NCI-H1436 (cell line): ENCODE data around the gene CENPM.

Experiments used
- DNase-seq: peaks from one replicate; lab custom pipeline; 2025; lab: John Stamatoyannopoulos, UW

CENPM gene

GRCh38 chr22:41913842-41914534 lies 33.0 kb downstream of the CENPM start:
- DNase-seq = no peak

- no peak for DNase-seq
Observed at GRCh38 chr22:41913040-41913719, 33.8 kb downstream of the CENPM start.

- no peak for DNase-seq
Observed at GRCh38 chr22:41912338-41913039, 34.5 kb downstream of the CENPM start.

GRCh38 chr22:41911001-41911611 lies 35.8 kb downstream of the CENPM start:
- no peak for DNase-seq

- DNase-seq = no peak
Observed at GRCh38 chr22:41910050-41911000, 36.6 kb downstream of the CENPM start.

- no peak for DNase-seq
Observed at GRCh38 chr22:41909310-41910049, 37.5 kb downstream of the CENPM start.

DNA sequence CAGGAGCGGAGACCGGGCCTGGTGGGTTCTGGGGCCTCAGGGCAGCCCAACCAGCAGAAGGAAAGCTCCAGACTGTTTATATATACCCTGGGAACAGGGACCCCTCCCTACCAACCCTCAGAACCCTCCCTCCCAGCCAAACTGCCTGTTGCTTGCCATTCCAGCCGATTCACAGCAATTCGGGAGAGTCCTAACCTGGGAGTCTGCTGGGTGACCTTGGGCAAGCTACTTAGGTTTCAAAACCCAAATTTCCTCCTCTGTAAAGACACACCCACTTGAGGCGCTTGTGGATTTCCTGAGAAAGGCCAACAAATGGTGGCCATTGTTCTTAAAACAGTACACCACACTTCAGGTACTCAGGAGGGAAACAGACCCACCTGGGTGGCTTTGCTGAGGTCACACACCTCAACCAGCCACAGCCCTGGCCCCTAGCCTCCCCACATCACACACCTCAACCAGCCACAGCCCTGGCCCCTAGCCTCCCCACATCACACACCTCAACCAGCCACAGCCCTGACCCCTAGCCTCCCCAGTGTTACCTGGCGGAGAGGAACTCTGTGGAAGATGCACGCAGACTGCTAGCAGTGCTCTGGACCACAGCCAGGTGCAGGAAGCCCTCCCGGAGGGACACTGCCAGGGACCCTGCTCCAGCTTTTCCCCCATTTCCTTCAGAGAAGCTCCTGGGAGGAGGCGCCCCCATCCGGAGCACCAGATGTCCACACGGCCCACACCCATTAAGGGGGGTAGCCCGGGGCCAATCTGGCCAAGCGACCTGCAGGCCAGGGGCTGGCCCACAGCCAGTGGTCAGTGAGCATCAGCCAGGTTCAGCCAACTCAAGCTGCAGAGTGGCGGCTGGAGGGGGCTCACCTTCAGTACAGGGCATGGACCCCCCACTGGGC lies 38.3 kb downstream of the CENPM start:
- DNase-seq = no peak

DNA sequence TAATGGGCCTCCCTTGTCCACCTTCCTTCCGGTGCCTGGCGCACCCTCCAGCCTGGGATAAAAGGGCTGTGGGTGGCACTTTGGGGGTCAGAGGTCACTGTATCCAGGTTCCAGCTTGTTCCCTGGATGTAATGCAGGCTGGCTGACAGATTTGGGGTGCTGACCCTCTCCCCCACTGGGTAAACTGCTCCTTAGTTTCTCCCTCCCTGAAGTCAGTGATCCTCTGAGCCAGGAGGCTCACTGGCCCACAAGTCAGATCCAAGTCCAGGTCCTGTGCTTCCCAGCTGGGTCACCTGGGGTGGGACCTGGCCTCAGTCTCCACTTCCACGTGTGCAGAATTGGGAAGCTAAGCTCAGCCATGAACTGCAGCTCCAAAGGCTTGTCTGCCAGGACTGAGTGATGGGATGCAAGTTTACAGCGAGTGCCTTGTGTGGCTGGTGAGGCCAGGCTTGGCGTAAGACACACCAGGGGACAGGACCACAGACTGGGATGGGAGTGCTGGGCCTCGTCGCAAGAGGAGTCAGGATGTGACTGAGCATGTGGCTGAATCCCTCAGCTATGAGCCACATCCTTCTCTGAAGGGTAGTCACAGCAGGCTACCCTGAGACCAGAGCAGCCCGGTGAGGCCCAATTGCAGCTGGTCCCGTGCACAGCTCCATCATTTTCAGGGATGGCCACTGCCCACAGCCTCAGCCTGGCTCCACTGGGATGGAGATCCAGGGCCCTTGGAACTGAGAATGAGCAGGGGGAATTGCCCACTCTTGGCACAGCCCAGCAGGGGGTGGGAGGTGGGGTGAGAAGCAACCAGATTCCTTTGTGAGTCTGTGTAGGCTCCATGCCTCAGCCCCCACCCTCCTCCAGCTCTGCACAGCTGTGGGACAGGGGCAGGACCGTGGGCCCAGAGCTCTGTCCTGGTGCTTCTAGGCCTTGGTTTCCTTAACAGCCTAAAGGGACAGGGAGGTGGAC lies 39.2 kb downstream of the CENPM start:
- no peak for DNase-seq

DNA sequence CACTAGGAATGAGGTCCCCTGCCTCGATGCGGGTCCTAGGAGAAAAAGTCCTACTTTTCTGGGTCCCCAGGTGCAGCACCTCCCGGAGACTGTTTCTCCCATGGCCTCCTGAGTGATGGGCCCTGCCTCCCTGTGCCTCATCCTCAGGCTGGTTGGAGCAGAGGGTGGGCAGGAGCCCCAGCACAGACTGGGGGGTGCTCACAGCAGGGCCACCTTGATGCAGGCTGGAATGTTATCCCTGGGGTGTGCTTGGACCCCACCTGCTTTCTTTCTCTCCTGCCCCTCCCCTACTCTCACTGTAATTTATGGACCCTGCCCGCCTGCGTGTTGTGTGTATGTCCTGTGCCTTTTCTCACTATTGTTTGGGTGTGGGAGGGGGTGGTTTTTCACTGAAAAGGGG lies 40.1 kb downstream of the CENPM start:
- DNase-seq = no peak

DNA sequence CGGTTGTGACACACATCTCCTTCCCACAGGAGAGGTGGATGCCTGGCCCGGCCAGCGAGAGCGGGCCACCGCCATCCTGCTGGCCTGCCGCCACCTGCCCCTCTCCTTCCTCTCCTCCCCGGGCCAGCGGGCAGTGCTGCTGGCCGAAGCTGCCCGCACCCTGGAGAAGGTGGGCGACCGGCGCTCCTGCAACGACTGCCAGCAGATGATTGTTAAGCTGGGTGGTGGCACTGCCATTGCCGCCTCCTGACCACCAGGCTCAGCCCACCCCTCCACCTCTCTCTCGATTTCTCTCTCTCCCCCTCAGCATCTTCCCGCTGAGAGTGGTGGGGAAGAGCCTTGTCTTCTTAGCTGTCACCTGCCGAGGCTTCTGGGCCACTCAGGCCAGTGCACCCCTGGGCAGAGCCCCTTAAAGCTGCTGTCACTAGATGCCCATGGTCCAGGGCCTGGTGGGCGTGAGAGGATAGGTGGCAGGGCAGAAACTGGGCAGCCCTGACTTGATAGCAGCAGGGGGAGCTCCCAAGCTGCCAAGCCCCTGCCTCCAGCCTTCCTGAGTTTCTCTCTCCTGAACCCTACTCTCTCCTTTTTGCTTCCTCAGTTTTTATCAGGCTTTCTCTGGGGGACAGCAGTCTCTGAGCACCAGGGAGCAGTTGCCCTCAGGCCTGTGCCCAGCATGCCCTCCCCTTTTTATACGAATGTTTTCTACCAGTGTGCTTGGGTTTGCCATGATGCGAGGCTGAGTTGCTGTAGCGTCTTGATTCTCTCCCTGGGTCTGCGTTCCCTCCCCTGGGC lies 41.3 kb downstream of the CENPM start:
- no peak for DNase-seq

DNA sequence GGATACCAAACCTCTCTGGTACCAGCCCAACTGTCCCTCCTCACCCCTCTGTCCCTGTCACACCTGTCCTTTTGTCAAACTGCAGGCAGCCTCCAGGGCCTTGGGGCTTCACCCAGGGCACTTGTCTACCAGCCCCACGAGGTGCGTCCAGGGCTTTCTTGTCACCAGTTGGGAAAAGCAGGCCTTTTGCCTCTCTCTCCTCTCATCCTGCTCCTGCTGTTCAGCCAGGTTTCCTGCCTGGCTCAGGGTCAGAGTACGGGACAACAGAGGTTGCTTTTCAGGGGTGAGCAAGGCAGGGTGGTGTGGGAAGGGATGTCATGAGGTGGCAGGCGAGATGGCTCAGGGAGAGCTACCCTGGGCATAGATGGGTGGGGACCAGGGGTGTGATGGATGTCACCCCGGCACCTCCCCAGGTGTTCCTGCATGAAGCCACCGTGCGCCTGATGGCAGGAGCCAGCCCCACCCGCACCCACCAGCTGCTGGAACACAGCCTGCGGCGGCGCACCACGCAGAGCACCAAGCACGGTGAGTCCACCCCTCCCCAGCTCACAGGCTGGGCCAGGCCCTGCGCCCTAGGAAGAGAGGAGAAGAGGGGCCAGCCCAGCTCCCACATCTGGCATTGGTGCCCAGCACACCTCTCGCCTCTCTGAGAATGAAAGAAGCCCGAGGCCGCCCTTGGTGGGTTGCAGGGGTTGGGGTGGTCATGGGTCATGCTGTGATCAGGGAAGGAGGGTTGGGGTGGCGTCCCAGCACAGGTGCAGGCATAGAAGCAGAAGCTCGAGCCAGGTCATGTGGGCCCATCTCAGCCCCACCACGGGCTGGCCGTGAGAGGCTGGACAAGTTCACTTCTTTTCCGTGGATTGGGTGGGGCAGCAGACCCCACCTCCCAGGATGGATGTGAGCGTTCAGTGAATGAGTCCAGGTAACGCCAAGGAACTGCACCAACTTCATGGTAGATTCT lies 42.2 kb downstream of the CENPM start:
- no peak for DNase-seq

GRCh38 chr22:41902932-41903421 lies 44.0 kb downstream of the CENPM start:
- DNase-seq = no peak

GRCh38 chr22:41902016-41902415 lies 44.9 kb downstream of the CENPM start:
- no peak for DNase-seq

DNA sequence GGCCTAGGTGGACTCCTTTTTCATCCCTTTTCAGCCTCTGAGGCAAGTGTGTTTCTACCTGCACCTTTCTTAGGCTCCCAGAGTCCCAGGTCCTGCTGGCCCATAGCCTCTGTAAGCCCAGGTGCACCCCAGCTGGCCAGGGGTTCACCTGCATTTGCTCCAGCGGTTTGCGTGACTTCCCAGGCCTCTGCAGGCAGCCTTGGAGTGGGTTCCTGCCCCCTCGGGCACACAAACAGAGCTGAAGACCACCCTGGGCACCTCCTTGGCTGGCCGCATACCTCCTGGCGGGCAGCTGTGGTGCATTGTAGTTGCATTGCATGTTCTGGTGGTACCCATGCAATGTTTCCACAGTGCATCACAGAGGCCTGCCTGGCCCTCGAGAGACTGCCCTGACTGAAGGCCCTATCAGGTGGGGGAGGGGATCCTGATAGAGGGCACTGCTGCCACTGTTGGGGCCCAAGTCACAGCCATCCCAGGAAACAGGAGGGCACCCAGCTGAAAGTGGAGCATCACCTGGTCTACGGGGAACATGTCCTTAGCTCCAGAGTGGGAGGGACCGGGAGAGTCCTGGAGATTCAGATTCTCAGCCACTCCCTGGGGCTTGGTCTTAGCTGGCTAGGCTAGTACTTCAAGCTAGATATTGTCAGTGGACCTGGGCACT lies 46.2 kb downstream of the CENPM start:
- DNase-seq = no peak

GRCh38 chr22:41899992-41900651 lies 46.8 kb downstream of the CENPM start:
- DNase-seq = no peak
